GM18505 (cell line): ENCODE data around the gene RSRP1.

ENCODE experiments used
- ATAC-seq: cut with Tn5 transposase; IDR thresholded peaks from one replicate; pipeline ENCODE4 v1.9.1; 2021; ENCODE audit not compliant: unreplicated experiment
- POLR2A ChIP-seq: IDR thresholded peaks from 4 replicates; pipeline ENCODE4 v1.6.1; 2011; ENCODE audit warnings: borderline replicate concordance; ENCODE audit not compliant: insufficient read depth, insufficient read length; ENCODE audit errors: extremely low read depth

The RSRP1 gene

DNA sequence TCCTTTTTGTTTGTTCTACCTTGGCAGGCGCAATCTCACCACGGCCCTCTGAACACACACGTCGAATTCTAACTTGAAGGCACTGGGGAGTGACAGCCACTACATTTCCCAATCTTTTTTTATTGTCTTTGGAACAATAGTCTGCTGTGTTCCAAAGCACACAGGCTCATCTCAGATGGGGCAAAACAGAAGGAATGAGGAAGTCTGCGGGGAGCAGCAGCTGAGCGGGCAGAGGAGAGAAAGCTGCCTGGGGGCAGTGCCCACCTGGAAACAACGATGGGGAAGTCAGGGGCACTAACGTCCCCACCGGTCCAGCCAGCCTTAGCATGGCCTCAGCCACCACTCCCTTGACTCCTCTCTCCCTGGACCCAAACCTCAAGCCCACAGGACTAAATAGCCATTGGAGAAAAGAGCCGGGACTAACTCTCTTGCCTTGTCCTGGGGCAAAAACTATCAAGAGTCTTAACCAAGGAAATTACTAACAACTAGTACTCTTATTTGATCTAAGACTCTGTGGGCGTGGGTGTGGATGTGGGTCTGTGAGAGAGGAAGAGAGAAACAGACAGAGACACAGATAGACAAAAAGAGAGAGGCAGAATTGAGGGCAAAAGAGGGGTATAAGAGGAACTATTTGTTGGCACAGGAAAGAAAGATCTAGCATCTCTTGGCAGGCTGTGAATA lies 49.1 kb downstream of the RSRP1 start:
- no peak for ATAC-seq

DNA sequence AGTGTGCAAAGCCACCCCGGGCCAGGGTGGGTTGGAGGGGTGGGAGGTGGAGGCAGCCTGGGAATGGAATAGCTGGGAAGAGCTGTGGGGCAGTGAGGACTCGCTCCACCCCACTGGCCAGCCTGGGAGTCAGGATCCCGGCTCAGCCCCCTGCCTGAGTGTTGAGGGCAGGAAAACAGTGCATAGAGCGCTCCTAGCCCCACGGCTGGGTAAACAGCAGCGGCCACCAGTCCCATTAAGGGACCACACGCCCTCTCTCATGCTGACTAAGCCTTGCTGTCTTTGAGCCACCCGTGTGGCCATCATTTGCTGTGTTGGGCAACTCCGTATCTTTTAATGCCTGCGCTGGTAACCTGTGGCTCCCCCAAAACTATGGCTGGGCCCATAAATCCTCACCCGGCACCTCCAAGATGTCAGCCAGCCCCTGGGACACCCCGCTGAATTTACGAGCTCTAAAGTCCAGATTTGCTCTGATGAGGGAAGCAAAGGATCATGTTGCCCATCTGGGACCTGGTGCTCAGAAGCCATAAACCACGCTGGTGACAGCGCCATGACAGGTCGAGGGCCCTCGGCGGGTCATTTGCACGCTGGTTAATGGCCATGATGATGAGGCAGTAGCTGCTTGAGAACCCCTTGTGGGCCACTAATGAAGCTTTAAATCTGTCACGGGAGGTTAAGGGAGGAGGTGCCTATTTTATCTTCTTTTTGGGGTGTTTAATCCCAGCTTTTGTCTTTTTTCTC lies 49.8 kb downstream of the RSRP1 start:
- no peak for TF ChIP-seq POLR2A

More for the DNA sequence above, 49.1 kb downstream of the RSRP1 start:
- TF ChIP-seq POLR2A, result no peak

DNA sequence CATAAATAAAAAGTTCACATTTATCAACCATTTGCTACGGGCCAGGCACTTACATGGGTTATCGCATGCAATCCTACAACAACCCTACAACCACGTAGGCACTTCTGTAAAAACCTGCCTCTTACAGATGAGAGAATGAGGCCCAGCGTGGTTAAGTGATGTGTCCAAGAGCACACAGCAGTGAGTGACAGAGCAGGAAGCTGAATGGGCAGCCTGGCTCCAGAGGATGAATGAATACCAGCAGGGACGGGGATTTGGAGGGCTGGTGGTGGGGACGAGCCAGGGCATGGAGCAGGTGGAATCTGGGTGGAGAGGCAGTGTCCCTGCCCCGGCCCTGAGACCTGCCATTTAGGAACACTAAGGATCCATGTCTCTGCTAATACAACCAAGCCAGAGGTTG lies 50.4 kb downstream of the RSRP1 start:
- ATAC-seq, result no peak
- TF ChIP-seq POLR2A, result no peak

More for the DNA sequence above, 49.8 kb downstream of the RSRP1 start:
- no peak for ATAC-seq

GRCh38 chr1:25195835-25196234 lies 51.4 kb downstream of the RSRP1 start:
- no peak for ATAC-seq
- TF ChIP-seq POLR2A, result no peak

- no peak for ATAC-seq
- TF ChIP-seq POLR2A, result no peak
These were observed 52.7 kb downstream of the RSRP1 start for GRCh38 chr1:25194572-25195020.

GRCh38 chr1:25194054-25194453 lies 53.2 kb downstream of the RSRP1 start:
- no peak for TF ChIP-seq POLR2A
- no peak for ATAC-seq

GRCh38 chr1:25193229-25193628 lies 54.0 kb downstream of the RSRP1 start:
- TF ChIP-seq POLR2A, result no peak
- ATAC-seq, result no peak
